Pancreas (tissue), 10 donors: Measurements from ENCODE around the gene MLIP. TPM values are rescaled to one million over a fixed set of nuclear protein-coding genes. Genes with fewer than 3 reads are reported as not detected.

Experiments used
- ATAC-seq, 4 donors: fragments of 200-7000 bp; cut with Tn5 transposase; one replicate each; pipeline versions ENCODE4 v1.8.0 to v1.9.1; 2020; ENCODE audit warnings: mild to moderate bottlenecking in 4 of 4, moderate library complexity in 4 of 4
- DNase-seq, 6 donors: peaks; one replicate each; pipeline ENCODE4 v3.0.0-alpha.2; 2020
- FAIRE-seq: peaks from 2 replicates; lab custom pipeline; 2012; peaks lifted over from hg19 to GRCh38; lab: Jason Lieb, UNC
- H3K27ac ChIP-seq, 4 donors: fragments of 200-600 bp; sonication (generic); 1 replicate in 3 of 4; 2 replicates in 1 of 4; pipeline versions ENCODE4 v1.5.0 to v1.8.0; 2020
- H3K27me3 ChIP-seq, 4 donors: fragments of 200-600 bp; one replicate each; pipeline ENCODE4 v1.8.0; 2021
- H3K36me3 ChIP-seq, 3 donors: fragments of 200-600 bp; sonication (generic) in 1 of 3; one replicate each; pipeline versions ENCODE4 v1.5.0 to v1.8.0; 2020 to 2021
- H3K4me1 ChIP-seq, 3 donors: fragments of 200-600 bp; one replicate each; pipeline ENCODE4 v1.8.0; 2021
- H3K4me3 ChIP-seq, 4 donors: fragments of 200-600 bp; sonication (generic) in 2 of 4; one replicate each; pipeline versions ENCODE4 v1.5.0 to v1.8.0; 2020 to 2021
- H3K9me3 ChIP-seq, 4 donors: fragments of 200-600 bp; one replicate each; pipeline ENCODE4 v1.8.0; 2021
- CTCF ChIP-seq, 4 donors: fragments of 200-600 bp; sonication (generic) in 3 of 4; IDR thresholded peaks; one replicate each; pipeline versions ENCODE4 v1.5.0 to v1.8.0; 2021; ENCODE audit warnings: antibody characterized with exemption in 4 of 4
- WGBS, 2 donors: extraction: QIAGEN DNeasy Blood & Tissue Kit; methylation state at CpG; one replicate each; pipeline ENCODE4 v1.1.7; 2013; 5-methylcytosine and 5-hydroxymethylcytosine counted together
- intact Hi-C, 3 donors: fragments of 100-400 bp; cut with DNase I; formaldehyde crosslinking; loops; one replicate each; pipeline versions ENCODE4 v1.11.1 to v1.14.2; 2022
- polyA plus RNA-seq, 2 donors: library from polyadenylated mRNA; stranded (reverse); fragments of 200-250 nt; gene quantifications; one replicate each; pipeline ENCODE4 v1.2.3, GENCODE V29; 2013
- total RNA-seq, 6 donors: library from RNA; stranded (reverse); fragmentation: NEBNext Ultra II Directional in 4 of 6; extraction: Animal tissue kit (Norgen Biotek cat#: 25700) in 4 of 6; gene quantifications; one replicate each; pipeline versions ENCODE4 v1.2.1 to v1.2.4, GENCODE V29; 2021 to 2023
- donor health status: healthy with polysubstance abuse.
- donor health status: DM: no; HTN: no; CAD: no; lungs with moderate emphysema.
- donor health status: DM: no; HTN: no; CAD: no.
- donor health status: control.
- donor health status: control.
- donor health status: Bipolar disorder and iron deficiency.
- donor health status: DM: yes; HTN: yes; CAD: no.
- donor health status: DM: no; HTN: no; CAD: no.
- donor health status: DM: no; HTN: no; CAD: no.
- donor health status: DM: yes; HTN: yes; CAD: no.

The MLIP gene, protein sequence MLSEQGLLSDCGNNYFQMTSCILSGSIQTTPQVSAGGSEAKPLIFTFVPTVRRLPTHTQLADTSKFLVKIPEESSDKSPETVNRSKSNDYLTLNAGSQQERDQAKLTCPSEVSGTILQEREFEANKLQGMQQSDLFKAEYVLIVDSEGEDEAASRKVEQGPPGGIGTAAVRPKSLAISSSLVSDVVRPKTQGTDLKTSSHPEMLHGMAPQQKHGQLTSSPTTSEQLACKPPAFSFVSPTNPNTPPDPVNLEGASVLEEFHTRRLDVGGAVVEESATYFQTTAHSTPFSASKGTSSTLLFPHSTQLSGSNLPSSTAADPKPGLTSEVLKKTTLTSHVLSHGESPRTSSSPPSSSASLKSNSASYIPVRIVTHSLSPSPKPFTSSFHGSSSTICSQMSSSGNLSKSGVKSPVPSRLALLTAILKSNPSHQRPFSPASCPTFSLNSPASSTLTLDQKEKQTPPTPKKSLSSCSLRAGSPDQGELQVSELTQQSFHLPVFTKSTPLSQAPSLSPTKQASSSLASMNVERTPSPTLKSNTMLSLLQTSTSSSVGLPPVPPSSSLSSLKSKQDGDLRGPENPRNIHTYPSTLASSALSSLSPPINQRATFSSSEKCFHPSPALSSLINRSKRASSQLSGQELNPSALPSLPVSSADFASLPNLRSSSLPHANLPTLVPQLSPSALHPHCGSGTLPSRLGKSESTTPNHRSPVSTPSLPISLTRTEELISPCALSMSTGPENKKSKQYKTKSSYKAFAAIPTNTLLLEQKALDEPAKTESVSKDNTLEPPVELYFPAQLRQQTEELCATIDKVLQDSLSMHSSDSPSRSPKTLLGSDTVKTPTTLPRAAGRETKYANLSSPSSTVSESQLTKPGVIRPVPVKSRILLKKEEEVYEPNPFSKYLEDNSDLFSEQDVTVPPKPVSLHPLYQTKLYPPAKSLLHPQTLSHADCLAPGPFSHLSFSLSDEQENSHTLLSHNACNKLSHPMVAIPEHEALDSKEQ
- 1 to 10 TPM in 2 of 6 donors, under 1 TPM in 4; 0.32 to 2.0 (median 0.68) TPM for total RNA-seq
- polyA plus RNA-seq = 1 to 10 TPM in 1 of 2 donors, under 1 TPM in 1; 0.84 to 5.8 TPM

GRCh38 chr6:54111341-54112045 lies at the start of gene MLIP:
TSS of gene MLIP (plus strand) at chr6:54111443. CDS start at chr6:54111480, 37 bp downstream.
- intact Hi-C loops = no loop called here
- Histone ChIP-seq H3K4me3 (no peak within 1 kb of the TSS), H3K9me3 (no peaks in the 10 kb centered on the region), H3K4me1 (no peaks in the 10 kb centered on the region), H3K27me3 (no peaks in the 10 kb centered on the region), H3K27ac (no peak within 1 kb of the TSS), H3K36me3 (no peaks in the 10 kb centered on the region)
- WGBS, 2 donors = 51 to 56% methylated on average over 10 of the region's 10 CpGs
- ATAC-seq = no peak
- no peak for FAIRE-seq
- no peak for DNase-seq
- TF ChIP-seq CTCF (IDR thresholded peaks at IDR 0.05) = no peak

DNA sequence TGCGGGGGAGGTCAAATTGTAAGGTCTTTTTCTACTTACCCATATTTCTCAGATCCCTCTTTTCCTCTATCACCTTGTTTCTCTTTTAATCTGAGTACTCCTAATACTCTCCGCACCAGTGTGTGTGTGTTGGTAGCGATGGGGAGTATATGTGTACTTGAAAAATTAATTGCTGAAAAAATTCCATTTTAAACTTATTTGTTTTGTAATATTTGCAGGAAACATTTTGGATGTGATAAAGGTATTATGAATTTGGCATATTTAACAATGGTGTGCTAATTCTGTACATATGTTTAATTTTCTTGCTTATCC lies 48.1 kb upstream of the MLIP start:
- Histone ChIP-seq H3K4me3 (no peak overlapping the region), H3K27me3 (no peaks in the 10 kb centered on the region), H3K9me3 (no peaks in the 10 kb centered on the region), H3K4me1 (no peaks in the 10 kb centered on the region), H3K27ac (no peak overlapping the region), H3K36me3 (no peaks in the 10 kb centered on the region)
- DNase-seq = no peak
- WGBS, 2 donors = 96 to 98% methylated on average over 3 of the region's 3 CpGs
- intact Hi-C loops = no loop called here
- no peak for FAIRE-seq
- no peak for ATAC-seq
- no peak for TF ChIP-seq CTCF (IDR thresholded peaks at IDR 0.05)

DNA sequence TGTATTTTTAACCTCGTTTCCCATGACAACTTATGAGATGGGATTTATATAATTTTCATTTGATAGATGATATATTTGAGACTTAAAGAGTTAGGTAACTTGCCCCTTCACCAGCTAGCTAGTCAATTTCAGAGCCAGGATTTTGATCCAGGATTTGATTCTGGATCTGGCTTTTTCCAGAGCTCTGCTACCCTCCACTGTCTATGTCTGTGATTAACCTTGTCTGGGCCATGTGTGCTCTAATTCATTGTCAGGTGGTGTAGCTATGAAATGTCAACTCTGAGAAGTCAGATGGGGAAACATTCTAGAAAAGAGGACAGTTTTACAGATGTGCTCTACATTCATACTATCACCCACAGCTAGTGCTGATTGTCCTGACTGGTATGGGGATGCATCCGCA lies 42.5 kb upstream of the MLIP start:
- no peak for FAIRE-seq

DNA sequence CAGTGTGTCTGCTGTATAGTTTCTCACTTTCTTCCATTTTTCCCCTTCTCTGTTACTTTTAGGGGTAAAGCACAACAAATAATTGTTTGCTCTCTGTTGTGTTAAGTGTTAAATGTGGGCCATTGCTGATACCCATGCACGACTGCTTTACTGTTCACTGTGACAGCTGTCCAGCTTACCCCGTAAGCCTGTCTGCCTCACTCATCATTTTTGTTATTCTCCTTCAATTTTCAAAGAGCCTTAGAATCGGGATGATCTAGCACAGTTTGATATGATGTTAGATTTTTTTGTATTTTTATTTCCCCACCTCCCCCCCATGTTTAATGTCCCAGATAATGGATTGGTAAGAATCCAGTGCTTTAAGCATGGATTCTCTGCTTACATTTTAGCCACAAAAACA lies 41.2 kb upstream of the MLIP start:
- FAIRE-seq (no peak), DNase-seq (no peak), ATAC-seq (no peak)
- Histone ChIP-seq H3K4me3 (no peak overlapping the region), H3K27me3 (no peaks in the 10 kb centered on the region), H3K9me3 (no peaks in the 10 kb centered on the region), H3K27ac (no peak overlapping the region), H3K4me1 (peaks cover 0 to 7% (median 0%) of the 10 kb centered on the region in 3 donors), H3K36me3 (no peaks in the 10 kb centered on the region)
- no peak for TF ChIP-seq CTCF (IDR thresholded peaks at IDR 0.05)
- intact Hi-C loops = no loop called here
- 26 to 35% methylated on average over 3 of the region's 3 CpGs for WGBS, 2 donors

More for the DNA sequence above, 42.5 kb upstream of the MLIP start:
- Histone ChIP-seq H3K4me1 (peaks cover 0 to 7% (median 0%) of the 10 kb centered on the region in 3 donors), H3K27ac (no peak overlapping the region), H3K9me3 (no peaks in the 10 kb centered on the region), H3K4me3 (no peak overlapping the region), H3K27me3 (no peaks in the 10 kb centered on the region), H3K36me3 (no peaks in the 10 kb centered on the region)
- intact Hi-C loops = no loop called here
- no peak for TF ChIP-seq CTCF (IDR thresholded peaks at IDR 0.05)
- ATAC-seq (no peak), DNase-seq (no peak)
- no CpG with 5 or more reads among the region's 2 CpGs for WGBS, 2 donors
